Measurements from ENCODE around the gene LXN.
"Not testable (repeated sequence)": the region's sequence is repeated elsewhere in the genome, so short reads cannot be mapped to it uniquely, and the experiment has no call there.

The LXN gene, protein sequence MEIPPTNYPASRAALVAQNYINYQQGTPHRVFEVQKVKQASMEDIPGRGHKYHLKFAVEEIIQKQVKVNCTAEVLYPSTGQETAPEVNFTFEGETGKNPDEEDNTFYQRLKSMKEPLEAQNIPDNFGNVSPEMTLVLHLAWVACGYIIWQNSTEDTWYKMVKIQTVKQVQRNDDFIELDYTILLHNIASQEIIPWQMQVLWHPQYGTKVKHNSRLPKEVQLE

DNA sequence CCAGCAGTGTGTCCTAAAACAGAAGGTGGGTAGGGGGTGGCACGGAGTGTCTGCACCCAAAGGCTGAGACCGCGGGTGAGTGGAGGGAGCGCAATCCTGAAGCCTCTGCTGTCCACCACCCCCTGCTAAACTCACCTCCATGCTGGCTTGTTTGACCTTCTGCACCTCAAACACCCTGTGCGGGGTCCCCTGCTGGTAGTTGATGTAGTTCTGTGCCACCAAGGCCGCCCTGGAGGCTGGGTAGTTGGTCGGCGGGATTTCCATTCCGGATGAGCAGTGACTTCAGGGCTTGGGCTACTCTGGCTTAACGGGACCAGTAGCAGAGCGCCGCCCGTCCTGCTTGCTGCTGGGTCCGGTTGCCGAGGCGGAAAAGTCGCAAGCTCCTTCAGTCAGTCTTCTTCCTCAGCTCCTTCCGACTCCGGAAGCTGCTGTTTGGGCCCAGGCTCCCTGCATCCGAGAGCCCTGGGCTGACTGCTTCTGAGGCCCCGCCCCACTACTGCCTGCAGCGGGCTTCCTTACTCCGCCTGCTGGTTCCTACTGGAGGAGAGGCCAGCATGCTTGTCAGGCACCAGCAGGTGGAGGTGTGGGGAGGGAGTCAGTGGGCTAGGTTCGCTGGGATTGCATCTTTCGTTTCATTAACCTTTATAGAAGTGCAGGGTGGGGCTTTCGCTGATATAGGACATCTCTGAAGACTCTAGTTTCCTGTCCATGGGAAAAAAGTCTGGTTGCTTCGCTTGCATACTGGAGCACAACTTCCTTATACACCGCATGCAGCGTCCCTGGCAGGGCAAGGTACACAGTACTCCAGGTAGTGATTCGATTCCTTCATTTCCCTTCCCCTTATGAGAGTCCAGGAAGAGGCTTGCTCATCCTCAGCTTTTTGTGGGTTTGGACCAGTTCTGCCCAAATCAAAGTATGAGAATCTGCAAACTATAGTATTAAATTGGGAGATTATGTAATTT, at the start of gene LXN:
Gene LXN (minus strand): TSS at position 434 of the 962 bp plus-strand sequence. CDS start 170 bp downstream, at position 264.
- DNase-seq: peak; percentile 78

DNA sequence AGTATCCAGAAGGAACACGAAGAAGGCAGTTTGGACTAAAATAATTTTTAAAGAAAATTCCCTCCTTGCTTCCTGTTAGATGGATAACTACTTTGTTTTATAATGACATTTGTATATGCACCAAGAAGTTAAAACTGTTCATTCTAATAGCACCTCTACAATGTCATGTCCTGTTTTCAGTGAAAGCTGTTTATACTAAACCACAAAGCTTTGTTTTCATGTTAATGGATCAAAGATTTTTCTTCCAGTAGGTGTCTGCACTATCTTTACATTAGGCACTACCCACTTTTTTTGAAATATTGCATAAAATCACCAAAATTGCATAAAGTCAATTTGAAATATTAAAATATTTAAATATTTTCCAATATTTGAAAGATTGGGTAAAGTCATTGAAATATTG, 49.7 kb upstream of the LXN start:
- DNase-seq: no peak

DNA sequence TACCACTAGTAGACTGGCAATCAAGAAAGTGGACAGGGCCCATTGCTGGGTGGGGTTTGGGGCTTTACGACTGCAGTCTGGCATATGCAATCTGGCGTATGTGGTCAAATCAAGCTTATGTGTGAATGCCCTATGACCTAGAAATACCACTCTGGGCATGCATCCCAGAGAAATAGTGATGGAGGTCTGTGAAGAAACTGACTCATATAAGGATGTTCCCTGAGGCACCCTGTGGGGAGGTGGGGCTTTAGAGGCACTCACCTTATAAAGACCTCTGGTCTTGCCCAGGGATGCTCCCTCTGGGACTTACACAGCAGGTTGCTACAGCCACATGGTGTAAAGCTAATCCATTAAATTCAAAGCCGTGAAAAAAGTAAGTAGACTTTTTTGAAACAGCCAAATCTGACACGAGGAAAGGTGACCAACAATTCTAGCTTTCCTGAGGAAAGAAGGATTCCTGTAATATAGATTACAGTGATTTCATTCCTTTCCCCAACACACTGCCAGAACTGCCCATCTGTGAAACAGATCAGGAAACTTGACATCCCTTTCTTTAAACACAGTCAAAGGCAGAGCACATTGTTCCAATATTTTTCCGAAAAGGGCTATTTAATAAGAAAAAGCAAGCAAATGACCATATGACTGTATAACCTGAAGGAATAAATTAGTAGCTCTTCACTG, 46.2 kb upstream of the LXN start:
- DNase-seq: no peak

DNA sequence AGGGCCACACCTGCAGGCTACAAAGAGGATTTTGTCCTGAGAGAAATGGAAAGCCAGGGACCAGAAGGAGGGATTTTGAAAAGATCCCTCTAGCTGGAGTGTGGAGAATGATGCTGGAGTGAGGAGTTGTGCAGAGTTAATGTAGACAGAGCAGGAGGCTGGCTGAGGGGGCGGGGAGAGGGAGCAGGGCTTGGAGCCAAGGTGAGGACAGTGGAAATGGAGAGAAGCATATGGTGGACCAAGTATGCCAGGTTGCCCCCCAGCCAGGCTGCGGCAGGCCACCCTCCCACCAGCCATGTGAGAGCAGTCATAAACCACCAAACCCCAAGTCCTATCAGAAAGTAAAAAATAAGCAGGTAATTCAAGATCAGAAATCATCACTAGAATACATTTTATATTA, 45.1 kb upstream of the LXN start:
- no peak for DNase-seq

DNA sequence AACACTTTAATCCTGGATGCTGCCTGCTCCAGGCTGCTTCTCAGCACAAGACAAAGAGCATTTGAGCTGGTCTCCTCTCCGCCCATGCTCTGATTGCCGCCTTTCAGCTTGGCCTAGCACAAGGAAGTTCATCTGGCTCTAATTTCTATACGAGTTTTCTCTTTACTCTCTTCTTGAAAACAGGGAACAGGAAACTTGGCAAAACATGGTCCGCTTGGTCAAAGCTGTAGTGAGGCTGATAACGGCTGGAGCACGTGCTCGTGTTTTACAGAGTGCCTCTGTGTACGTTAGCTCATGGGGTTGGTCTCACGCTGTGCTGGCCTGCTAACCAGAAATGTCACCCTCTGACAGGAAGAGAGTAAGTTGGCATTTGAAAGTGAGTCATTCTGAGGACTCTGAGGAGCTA, 40.6 kb upstream of the LXN start:
- no peak for DNase-seq

DNA sequence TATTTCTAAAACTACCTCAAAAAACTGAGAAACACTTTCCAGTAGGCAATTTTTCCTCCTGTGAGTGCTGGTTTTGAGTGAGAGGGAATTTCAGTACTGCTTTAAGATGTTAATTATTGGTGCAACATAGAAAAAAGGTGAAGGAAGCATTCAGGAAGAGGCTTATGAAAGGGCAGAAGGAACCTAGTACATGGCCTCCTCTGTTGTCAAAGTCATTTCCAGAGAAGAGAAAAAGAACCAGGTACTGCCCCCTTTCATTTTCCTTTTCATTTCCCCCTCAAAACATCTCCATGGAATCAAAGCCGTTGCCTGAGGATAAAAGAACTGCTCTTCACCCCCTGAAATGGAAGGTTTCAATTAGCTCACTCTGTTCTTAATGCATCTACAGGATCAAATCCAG, 40.0 kb upstream of the LXN start:
- DNase-seq: no peak

DNA sequence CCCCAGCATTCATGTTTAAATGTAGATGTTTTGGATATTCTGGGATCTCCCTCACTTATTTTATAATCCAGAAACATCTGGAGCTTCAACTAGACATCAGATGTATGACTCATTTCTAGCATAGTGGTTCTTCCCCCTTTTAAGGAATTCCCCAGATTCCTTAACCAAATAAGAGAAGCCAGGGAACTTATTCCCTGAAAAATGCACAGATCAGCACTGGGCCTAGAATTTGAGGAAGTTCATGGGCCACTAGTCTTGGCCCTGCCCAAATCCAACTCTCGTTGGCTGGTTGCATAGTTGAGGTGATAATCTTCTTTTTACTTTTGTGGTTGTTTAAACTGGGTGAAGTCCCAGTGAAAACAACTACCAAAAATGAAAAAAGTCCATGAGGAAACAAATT, 39.4 kb upstream of the LXN start:
- no peak for DNase-seq

DNA sequence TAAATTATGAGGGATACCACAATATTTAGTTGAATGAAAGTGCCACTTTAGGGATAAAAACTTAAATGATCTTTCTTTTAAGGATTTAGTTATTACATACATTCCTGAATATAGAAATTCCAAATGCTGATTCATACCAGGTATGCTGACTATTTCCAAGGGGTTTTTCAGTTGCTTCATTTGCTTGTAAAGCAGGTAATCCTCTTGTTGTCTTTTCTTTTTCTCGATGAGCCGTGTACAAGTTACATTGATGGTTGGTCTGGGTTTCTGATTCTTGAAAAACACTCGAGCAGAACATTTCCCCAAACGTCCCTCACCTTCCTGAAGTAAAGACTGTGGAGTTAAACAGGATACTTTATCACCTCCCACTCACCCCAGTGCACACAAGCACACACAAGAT, 38.2 kb upstream of the LXN start:
- DNase-seq: no peak

DNA sequence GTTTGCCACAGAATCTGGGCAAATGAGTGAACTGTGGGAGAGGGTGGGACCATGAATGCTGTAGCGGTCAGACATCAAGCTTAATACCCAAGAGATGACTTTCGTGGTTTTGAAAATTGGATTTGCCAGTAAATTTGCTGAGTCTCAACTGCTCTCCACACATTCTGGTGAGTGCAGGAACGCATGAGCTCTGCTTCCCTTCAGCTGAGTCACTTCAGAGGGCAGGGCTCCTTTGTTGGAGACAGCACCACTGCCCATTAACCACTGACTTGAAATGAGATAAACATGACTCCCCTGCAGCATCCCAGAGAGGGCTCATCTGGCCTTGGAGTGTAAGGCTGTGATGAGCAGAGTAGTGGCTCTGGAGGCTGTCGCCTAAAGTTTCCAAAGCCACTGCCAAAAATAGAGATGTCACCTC, 37.2 kb upstream of the LXN start:
- no peak for DNase-seq

DNA sequence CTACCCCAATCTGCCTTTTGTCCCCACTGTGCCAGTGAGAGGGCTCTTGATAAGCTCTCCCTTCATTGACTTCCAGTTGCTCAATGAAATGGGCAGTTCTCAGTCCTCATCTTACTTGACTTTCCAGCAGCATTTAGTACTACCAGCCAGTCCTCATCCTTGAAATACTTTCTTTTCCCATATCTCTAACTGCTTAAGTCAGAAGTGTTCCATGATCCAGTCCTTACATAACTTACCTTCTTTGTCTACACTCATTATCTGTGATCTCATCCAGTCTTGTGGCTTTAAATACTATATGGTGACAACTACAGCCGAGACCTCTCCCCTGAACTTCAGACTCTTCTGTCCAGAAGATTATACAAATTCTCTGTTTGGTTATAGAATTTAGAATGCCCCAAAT, 31.1 kb upstream of the LXN start:
- DNase-seq: no peak

DNA sequence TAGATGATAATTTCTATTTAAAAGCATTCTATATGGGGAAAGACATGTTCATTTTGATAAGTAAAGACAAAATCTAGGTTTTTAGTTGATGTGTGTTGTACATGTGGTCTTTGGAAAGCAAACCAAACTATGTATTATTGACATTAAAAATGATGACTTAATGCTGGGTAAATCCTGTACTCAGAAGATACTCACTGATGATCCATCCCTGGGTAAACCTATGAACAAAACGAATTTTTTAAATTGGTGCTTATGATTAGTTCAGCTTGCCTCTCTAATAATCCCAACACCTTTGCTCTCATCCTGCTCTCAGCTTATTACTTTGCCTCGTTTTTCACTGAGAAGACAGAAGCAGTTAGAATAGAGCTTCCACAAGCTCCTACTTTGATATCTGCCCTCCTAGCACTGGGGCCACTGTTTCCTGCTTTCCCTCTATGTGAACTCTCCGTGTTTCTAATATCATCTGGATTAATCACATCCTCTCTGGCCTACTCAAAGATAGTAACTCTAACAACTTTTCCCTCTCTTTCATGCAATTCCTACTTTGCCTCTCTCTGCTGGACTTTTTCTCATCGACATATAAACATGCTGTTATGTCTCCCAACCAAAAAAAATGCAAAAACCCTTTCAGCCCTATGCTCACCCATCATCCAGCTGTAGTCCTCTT, 30.5 kb upstream of the LXN start:
- no peak for DNase-seq

DNA sequence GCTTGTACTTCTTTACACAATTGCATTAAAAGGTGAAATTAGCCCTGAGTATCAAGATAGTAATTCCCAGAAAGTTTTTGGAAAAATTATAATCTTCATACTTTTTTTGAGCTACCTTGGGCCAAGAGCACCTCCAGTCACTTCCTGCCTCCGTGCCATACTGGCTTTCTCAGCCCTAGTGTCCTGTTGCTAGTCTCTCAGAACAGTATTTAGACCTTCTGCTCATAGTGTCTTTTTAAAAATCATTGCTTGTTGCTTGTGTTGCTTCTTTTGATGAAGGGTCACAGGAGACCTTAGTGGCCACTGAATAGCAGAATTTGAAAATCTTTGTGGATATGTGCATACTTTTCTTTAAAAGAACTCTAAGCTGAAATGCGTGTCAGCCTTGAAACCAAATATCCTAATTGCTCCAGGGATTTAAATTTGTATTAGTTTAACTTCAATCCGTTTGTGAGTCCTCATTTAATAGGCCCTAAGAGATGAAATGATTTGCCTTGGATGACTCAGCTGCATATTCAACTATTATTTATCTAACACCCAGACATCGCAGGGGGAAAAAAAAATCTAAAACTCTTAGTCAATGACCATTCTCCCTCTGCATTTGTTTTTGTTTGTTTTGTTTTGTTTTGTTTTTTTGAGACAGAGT, 29.1 kb upstream of the LXN start:
- DNase-seq: no peak

DNA sequence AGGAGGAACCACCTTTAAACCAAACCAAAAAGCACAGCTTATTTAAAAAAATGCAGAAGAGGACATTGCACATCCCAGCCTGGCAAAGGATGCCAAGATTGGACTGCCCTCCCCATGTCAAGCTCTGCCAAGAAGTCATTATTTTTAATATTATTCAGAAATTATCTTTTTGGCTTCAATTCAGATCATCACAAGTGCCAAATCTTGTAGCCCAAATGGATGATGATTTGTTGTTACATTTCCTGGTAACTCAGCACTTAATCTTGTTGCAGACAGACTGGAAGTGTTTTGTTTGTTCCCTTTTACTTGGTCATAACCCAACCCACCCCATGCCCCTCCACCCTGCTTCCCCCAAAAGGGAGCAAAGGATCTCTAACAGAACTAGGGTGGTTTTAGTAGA, 28.1 kb upstream of the LXN start:
- DNase-seq: no peak

DNA sequence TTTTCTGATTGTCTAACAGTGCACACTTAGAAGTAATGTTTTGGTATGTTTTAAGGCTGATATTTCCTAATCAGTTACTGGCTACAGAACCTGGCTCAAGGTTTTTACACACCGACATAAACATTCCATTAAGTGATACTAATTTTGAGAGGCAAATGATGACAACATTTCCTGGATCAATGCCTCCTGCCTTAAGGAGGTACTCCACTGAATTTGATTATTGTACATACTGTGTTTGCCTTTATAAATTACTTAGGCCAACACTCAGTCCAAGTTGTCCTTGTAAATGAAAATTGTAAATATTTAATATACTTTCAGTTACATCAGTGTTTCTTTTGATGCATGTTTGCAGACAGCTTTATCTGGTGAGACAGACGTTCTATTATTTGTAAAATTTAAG, 24.2 kb upstream of the LXN start:
- DNase-seq: no peak

DNA sequence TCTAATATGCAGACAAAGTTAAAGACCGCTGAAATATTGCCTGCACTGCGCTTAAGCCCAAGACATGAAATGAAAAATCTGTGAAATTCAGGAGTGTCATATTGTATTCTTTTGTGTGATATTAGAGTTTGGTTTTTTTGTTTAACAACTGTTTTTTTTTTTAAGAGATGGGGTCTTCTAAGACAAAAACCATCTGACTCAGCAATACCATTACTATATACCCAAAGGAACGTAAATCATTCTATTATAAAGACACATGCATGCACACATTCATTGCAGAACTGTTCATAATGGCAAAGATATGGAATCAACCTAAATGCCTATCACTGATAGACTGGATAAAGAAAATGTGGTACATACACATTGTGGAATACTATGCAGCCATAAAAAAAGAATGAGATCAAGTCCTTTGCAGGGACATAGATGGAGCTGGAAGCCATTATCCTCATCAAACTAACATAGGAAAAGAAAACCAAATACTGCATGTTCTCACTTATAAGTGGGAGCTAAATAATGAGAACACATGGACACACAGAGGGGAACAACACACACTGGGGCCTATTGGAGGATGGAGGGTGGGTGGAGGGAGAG, 21.5 kb upstream of the LXN start:
- not testable (repeated sequence) for DNase-seq

DNA sequence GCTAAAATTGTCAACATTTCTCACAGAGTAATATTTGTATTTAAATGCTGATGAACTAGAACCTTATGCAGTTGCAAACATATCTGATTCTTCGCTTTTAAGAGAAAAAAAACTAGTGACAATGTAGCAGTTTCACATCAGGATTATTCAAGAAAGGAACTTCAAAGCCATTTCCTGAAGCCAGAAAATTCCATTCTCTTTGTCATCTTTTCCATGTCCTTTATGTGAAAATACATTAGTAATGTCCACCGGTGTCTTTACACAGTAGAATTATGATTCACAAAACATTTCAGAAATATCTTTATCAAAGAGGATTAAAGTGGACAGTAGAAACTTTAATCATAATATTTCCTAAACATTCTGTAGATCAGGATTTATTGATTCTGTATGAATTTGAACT, 12.7 kb upstream of the LXN start:
- no peak for DNase-seq

DNA sequence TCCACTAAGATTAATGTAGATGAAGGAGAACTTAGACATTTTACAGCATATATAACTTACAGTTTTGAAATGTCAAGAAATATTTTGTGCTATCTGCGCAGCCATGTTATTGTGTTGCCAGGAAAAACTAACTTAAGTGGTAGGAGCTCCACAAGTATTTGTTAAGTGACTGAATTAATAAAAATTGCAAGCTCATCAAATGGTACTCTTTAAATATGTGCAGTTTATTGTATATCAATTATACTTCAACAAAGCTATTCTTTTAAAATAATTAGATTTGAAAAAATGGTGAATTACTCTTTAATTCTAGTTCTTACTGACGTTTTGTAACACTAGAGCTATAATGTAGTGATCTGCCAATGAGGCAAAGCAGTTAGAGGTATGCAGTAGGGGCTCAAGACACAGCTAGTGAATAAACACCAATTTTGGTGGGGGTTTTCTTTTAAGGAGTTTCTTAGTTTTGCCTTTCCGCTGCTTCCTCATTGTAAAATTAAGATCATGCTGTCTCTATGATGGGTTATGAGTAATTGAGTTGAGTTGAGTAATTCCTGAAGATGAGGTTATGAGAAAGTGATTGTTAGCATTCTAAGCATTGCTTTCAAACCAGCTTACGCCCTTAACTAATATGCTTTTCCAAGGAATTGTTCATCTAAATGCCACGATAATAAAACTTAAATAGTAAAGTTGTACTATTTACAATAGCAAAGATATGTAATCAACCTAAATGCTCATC, 10.9 kb upstream of the LXN start:
- DNase-seq: no peak

DNA sequence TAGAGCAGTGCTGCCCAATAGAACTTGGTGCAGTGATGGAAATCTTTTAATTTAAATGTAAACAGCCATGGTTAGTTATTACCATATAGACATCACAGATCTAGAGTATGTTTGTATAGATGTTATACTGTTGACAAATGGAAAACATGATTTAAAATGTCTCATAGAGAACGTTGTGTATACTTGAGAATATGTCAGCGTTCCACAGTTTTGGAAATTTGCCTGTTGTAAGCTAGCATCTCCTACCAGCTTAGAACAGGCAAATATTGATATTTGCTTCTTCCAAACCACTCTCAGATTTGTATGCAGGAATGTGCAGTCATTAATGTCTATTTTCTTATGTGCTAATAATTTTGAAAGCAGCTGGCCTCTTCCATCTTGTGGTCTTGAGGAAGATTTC, 8.4 kb upstream of the LXN start:
- DNase-seq: no peak

DNA sequence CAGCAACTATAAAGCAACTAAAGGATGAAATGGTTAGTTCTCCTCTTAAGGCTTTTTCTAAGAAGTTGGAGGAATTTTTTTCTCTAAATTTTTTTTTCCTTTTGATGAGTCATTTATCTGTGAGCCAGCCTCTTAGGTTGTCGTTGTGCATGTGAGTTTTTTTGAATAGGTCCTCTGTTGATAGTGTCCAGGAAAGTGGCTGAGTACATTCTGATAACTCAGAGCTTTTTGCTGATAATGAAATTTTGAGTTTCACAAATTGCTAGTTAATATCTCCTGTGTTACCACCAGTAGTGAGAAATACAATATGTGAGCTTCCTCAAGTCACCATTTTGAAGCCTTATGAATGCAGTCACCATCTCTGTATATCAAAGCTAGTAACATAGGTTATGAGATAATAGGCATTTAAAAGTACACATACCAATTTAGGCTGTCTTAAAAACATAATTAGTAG, 7.1 kb upstream of the LXN start:
- DNase-seq: no peak

DNA sequence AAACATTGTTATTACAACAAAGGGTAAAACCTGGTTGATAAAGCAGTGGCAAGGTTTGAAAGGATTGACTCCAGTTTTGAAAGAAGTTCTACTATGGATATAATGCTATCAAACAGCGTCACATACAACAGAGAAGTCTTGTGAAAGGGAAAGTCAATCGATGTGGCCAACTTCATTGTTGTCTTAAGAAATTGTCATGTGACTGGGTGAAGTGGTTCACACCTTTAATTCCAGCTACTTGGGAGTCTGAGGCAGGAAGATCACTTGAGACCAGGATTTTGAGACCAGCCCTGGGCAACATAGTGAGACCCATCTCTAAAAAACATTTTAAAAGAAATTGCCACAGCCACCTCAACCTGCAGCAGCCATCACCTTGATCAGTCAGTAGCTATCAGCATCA, 6.2 kb upstream of the LXN start:
- no peak for DNase-seq

DNA sequence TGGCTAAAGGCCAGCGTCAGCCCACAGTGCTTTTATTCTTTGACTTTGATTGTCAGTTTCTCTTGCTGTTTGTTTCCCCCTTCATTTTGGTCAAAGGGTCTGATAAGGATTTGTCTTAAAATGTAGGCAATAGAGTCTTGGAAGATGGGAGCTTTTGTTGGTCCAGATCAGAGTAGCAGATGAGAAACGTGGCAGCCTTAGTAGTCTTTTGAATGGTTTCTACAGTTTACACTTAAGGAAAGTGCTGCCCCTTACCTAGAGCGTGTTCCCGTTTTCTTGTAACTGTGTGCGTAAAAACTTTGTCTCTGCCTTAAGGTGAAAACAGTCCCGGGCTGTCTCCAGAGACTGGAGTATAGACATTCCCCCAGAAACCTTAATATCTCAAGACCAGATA, 630 bp downstream of the LXN start:
- DNase-seq: no peak

DNA sequence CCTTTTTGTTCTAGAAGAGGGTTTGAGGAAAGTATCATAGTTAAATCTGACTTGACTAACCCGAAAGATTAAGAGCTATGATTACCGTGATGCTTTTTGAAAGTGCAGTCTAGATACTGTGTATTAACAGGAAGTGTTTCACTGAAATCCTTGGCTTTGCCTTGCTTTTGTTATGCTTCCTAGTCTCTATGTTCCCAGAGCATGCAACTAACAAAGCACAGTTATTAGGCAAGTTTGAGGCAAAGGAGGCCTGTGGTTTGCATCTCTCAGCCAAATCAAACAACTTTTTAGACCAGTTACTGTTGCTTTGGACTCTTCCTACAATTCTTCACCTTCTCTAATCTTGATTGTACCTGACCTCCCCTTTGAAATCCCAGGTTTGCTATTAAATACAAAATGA, 3.9 kb downstream of the LXN start:
- DNase-seq: no peak
